GM23248 (cell line): ENCODE results near the gene KIF12. TPM values are rescaled to one million over a fixed set of nuclear protein-coding genes. Genes with fewer than 3 reads are reported as not detected.
"Not testable (repeated sequence)": the region's sequence is repeated elsewhere in the genome, so short reads cannot be mapped to it uniquely, and the experiment has no call there.

Experiments used
- DNase-seq: peaks from one replicate; pipeline ENCODE4 v3.0.0-alpha.2; 2015
- H2AFZ ChIP-seq: fragments of 200-600 bp; sonication (generic); 2 replicates; pipeline ENCODE4 v1.6.1; 2016; ENCODE audit warnings: antibody characterized with exemption
- H3F3A ChIP-seq: fragments of 200-600 bp; sonication (generic); 2 replicates; pipeline ENCODE4 v1.6.1; 2016; ENCODE audit warnings: mild to moderate bottlenecking, antibody characterized with exemption, mixed run types; ENCODE audit not compliant: insufficient read depth
- H3K27ac ChIP-seq: fragments of 200-600 bp; sonication (generic); 2 replicates; pipeline ENCODE4 v1.5.1; 2016; ENCODE audit warnings: mild to moderate bottlenecking
- H3K27me3 ChIP-seq: fragments of 200-600 bp; sonication (generic); replicated peaks from 2 replicates; pipeline ENCODE4 v1.6.1; 2016; ENCODE audit warnings: mild to moderate bottlenecking; ENCODE audit not compliant: insufficient read depth
- H3K36me3 ChIP-seq: fragments of 200-600 bp; sonication (generic); 2 replicates; pipeline ENCODE4 v1.6.1; 2016; ENCODE audit warnings: low read depth, mild to moderate bottlenecking
- H3K4me1 ChIP-seq: fragments of 200-600 bp; sonication (generic); 2 replicates; pipeline ENCODE4 v1.6.1; 2016; ENCODE audit warnings: mild to moderate bottlenecking; ENCODE audit not compliant: insufficient read depth
- H3K4me2 ChIP-seq: fragments of 200-600 bp; sonication (generic); one replicate; pipeline ENCODE4 v1.6.1; 2016; ENCODE audit warnings: mild to moderate bottlenecking; ENCODE audit not compliant: unreplicated experiment
- H3K4me3 ChIP-seq: fragments of 200-600 bp; sonication (generic); 2 replicates; pipeline ENCODE4 v1.5.1; 2016; ENCODE audit warnings: mild to moderate bottlenecking
- H3K79me2 ChIP-seq: fragments of 200-600 bp; sonication (generic); 2 replicates; pipeline ENCODE4 v1.6.1; 2016; ENCODE audit warnings: mild to moderate bottlenecking; ENCODE audit not compliant: insufficient read depth
- H3K9ac ChIP-seq: fragments of 200-600 bp; sonication (generic); 2 replicates; pipeline ENCODE4 v1.6.1; 2016; ENCODE audit warnings: mild to moderate bottlenecking
- H3K9me2 ChIP-seq: fragments of 200-600 bp; sonication (generic); 2 replicates; pipeline ENCODE4 v1.6.1; 2016; ENCODE audit warnings: mixed run types, mild to moderate bottlenecking, moderate library complexity; ENCODE audit not compliant: insufficient read depth
- H3K9me3 ChIP-seq: fragments of 200-600 bp; sonication (generic); one replicate; pipeline ENCODE4 v1.6.1; 2017; ENCODE audit warnings: low read depth
- H4K20me1 ChIP-seq: fragments of 200-600 bp; sonication (generic); 2 replicates; pipeline ENCODE4 v1.6.0; 2016; ENCODE audit not compliant: insufficient read depth
- EZH2 ChIP-seq: fragments of 200-600 bp; sonication (generic); IDR thresholded peaks from 2 replicates; pipeline ENCODE4 v1.6.1; 2018; ENCODE audit warnings: antibody characterized with exemption, mild to moderate bottlenecking; ENCODE audit not compliant: insufficient read depth, poor library complexity, severe bottlenecking
- EZH2phosphoT487 ChIP-seq: fragments of 200-600 bp; sonication (generic); IDR thresholded peaks from 2 replicates; pipeline ENCODE4 v1.6.1; 2018; ENCODE audit warnings: antibody characterized with exemption, moderate library complexity, mild to moderate bottlenecking, low read depth; ENCODE audit not compliant: insufficient read depth
- WGBS, 2 experiments: methylation state at CpG; one replicate each; pipeline ENCODE4 v1.1.6; 2015 to 2017; ENCODE audit warnings: low lambda C conversion rate in 2 of 2, low coverage in 1 of 2; ENCODE audit errors: missing lambda C conversion rate in 2 of 2; 5-methylcytosine and 5-hydroxymethylcytosine counted together
- in situ Hi-C: fragments of 300-500 bp; cut with MboI; formaldehyde crosslinking; loops from 2 replicates; pipeline ENCODE4 v1.15.0; 2020
- polyA plus RNA-seq: library from polyadenylated mRNA; unstranded; fragments of >200 nt; fragmentation: Nextera tagmentation; extraction: Ambion mirVana; gene quantifications from 2 replicates; pipeline ENCODE4 v1.2.1, GENCODE V29; 2016
- total RNA-seq: library from RNA; depleted of rRNA; stranded (reverse); fragments of >200 nt; shearing (Covaris generic); gene quantifications from 2 replicates; pipeline ENCODE4 v1.2.3, GENCODE V29; 2014

The KIF12 gene
- total and polyA plus RNA-seq, 2 experiments from 2014 or later = not detected

- no peaks in the 10 kb centered on the region for H3K79me2 ChIP-seq
- in situ Hi-C loops = no loop called here
- H3K4me2 ChIP-seq = no peak overlapping the region
- no peaks in the 10 kb centered on the region for H3K4me1 ChIP-seq
- H3K4me3 ChIP-seq = no peak overlapping the region
- no peak for DNase-seq
- no peaks in the 10 kb centered on the region for H3K9me2 ChIP-seq
- 64 to 69% methylated on average over 7 of the region's 7 CpGs for WGBS, 2 experiments
- no peaks in the 10 kb centered on the region for H4K20me1 ChIP-seq
- TF ChIP-seq EZH2 = no peak
- TF ChIP-seq EZH2phosphoT487 = no peak
- no peak overlapping the region for H3K27ac ChIP-seq
- H3K27me3 ChIP-seq = peaks cover 19% of the 10 kb centered on the region
- H2AFZ ChIP-seq = no peak overlapping the region
- H3K9ac ChIP-seq = no peak overlapping the region
- no peaks in the 10 kb centered on the region for H3K9me3 ChIP-seq
- no peaks in the 10 kb centered on the region for H3K36me3 ChIP-seq
- no peaks in the 10 kb centered on the region for H3F3A ChIP-seq
Measured at GRCh38 chr9:114130141-114130540, 31.0 kb upstream of the KIF12 start.

- WGBS, 2 experiments = 47 to 49% methylated on average over 3 of the region's 3 CpGs
- H3K9me3 ChIP-seq, DNase-seq, H3K27ac ChIP-seq, H3K9ac ChIP-seq, in situ Hi-C loops, H3K79me2 ChIP-seq, H4K20me1 ChIP-seq, H3K4me1 ChIP-seq, H3F3A ChIP-seq, H2AFZ ChIP-seq, H3K4me2 ChIP-seq, H3K9me2 ChIP-seq, H3K36me3 ChIP-seq, H3K4me3 ChIP-seq: not testable (repeated sequence)
- peaks cover 19% of the 10 kb centered on the region for H3K27me3 ChIP-seq
Measured at GRCh38 chr9:114128759-114129158, 29.7 kb upstream of the KIF12 start.

GRCh38 chr9:114126247-114127060 lies 27.4 kb upstream of the KIF12 start:
- Histone ChIP-seq H3K36me3 (no peaks in the 10 kb centered on the region), H3K4me3 (no peak overlapping the region), H3K79me2 (no peaks in the 10 kb centered on the region), H3K4me1 (no peaks in the 10 kb centered on the region), H3K4me2 (no peak overlapping the region), H2AFZ (no peak overlapping the region), H3K9me3 (no peaks in the 10 kb centered on the region), H4K20me1 (no peaks in the 10 kb centered on the region), H3K27me3 (peaks cover 24% of the 10 kb centered on the region), H3F3A (no peaks in the 10 kb centered on the region), H3K9ac (no peak overlapping the region), H3K27ac (no peak overlapping the region), H3K9me2 (no peaks in the 10 kb centered on the region)
- 72 to 74% methylated on average over 13 of the region's 13 CpGs for WGBS, 2 experiments
- TF ChIP-seq EZH2 (no peak), EZH2phosphoT487 (no peak)
- in situ Hi-C loops = no loop called here
- no peak for DNase-seq

GRCh38 chr9:114125476-114126013 lies 26.5 kb upstream of the KIF12 start:
- Histone ChIP-seq H2AFZ (no peak overlapping the region), H3K36me3 (no peaks in the 10 kb centered on the region), H4K20me1 (no peaks in the 10 kb centered on the region), H3K9me3 (no peaks in the 10 kb centered on the region), H3K27me3 (peaks cover 21% of the 10 kb centered on the region), H3K79me2 (no peaks in the 10 kb centered on the region), H3K27ac (no peak overlapping the region), H3K4me1 (no peaks in the 10 kb centered on the region), H3F3A (no peaks in the 10 kb centered on the region), H3K4me2 (no peak overlapping the region), H3K9me2 (no peaks in the 10 kb centered on the region), H3K4me3 (no peak overlapping the region), H3K9ac (no peak overlapping the region)
- WGBS, 2 experiments = 84 to 88% methylated on average over 10 of the region's 10 CpGs
- DNase-seq = no peak
- TF ChIP-seq EZH2 (no peak), EZH2phosphoT487 (no peak)
- in situ Hi-C loops = no loop called here
